Heart left ventricle (tissue), 16 donors: Measurements from ENCODE around the gene DUSP16. TPM values are rescaled to one million over a fixed set of nuclear protein-coding genes. Genes with fewer than 3 reads are reported as not detected.

Source experiments
- ATAC-seq, 4 donors: fragments of 200-7000 bp; cut with Tn5 transposase; one replicate each; pipeline ENCODE4 v1.9.1; 2020 to 2022; ENCODE audit warnings: moderate library complexity in 4 of 4, mild to moderate bottlenecking in 3 of 4, moderate number of reproducible peaks in 1 of 4
- DNase-seq, 5 donors: peaks; one replicate each; pipeline ENCODE4 v3.0.0-alpha.2; 2020
- H3K27ac ChIP-seq, 12 donors: fragments of 200-600 bp; sonication (generic) in 4 of 12; one replicate each; pipeline versions ENCODE4 v1.5.0 to v1.8.0; 2016 to 2022; ENCODE audit warnings: mild to moderate bottlenecking in 2 of 12
- H3K27me3 ChIP-seq, 9 donors: fragments of 200-600 bp; sonication (generic) in 2 of 9; one replicate each; pipeline versions ENCODE4 v1.5.1 to v1.8.0; 2016 to 2022; ENCODE audit warnings: mild to moderate bottlenecking in 3 of 9
- H3K36me3 ChIP-seq, 9 donors: fragments of 200-600 bp; sonication (generic) in 2 of 9; one replicate each; pipeline versions ENCODE4 v1.5.0 to v1.8.0; 2018 to 2022; ENCODE audit warnings: mild to moderate bottlenecking in 2 of 9
- H3K4me1 ChIP-seq, 12 donors: fragments of 200-600 bp; sonication (generic) in 4 of 12; one replicate each; pipeline versions ENCODE4 v1.5.0 to v1.8.0; 2016 to 2022; ENCODE audit warnings: mild to moderate bottlenecking in 3 of 12
- H3K4me3 ChIP-seq, 12 donors: fragments of 200-600 bp; sonication (generic) in 4 of 12; one replicate each; pipeline versions ENCODE4 v1.5.0 to v1.8.0; 2017 to 2022; ENCODE audit warnings: mild to moderate bottlenecking in 9 of 12, moderate library complexity in 4 of 12
- H3K9me3 ChIP-seq, 12 donors: fragments of 200-600 bp; sonication (generic) in 4 of 12; one replicate each; pipeline versions ENCODE4 v1.5.0 to v1.8.0; 2016 to 2022; ENCODE audit warnings: mild to moderate bottlenecking in 1 of 12
- POLR2A ChIP-seq, 2 donors: fragments of 450-650 bp; IDR thresholded peaks; one replicate each; pipeline ENCODE4 v1.6.1; 2017; ENCODE audit warnings: antibody characterized with exemption in 2 of 2, mild to moderate bottlenecking in 2 of 2, moderate library complexity in 2 of 2
- WGBS, 4 donors: extraction: QIAGEN DNeasy Blood & Tissue Kit in 2 of 4; methylation state at CpG; one replicate each; pipeline versions ENCODE4 v1.1.5 to v1.1.7; 2013 to 2018; 5-methylcytosine and 5-hydroxymethylcytosine counted together
- intact Hi-C, 10 donors: fragments of 100-400 bp; cut with DNase I; formaldehyde crosslinking; loops; one replicate each; pipeline versions ENCODE4 v1.11.1 to v1.14.2; 2022
- polyA plus RNA-seq, 2 donors: library from polyadenylated mRNA; stranded (reverse); fragments of 200-250 nt; gene quantifications; one replicate each; pipeline ENCODE4 v1.2.3, GENCODE V29; 2013
- total RNA-seq, 9 donors: library from RNA; depleted of rRNA in 2 of 9; stranded (reverse); fragments of >200 nt in 2 of 9; fragmentation: NEBNext Ultra II Directional in 3 of 9; extraction: Animal tissue kit (Norgen Biotek cat#: 25700) in 3 of 9; gene quantifications; one replicate each; pipeline versions ENCODE4 v1.1.0 to v1.2.4, GENCODE V29; 2016 to 2023
- TF ChIP-seq, protein P1 (sequence below), 12 donors: fragments of 200-600 bp; sonication (generic) in 4 of 12; IDR thresholded peaks; one replicate each; pipeline versions ENCODE4 v1.5.0 to v1.8.0; 2018 to 2022; ENCODE audit warnings: antibody characterized with exemption in 12 of 12, mild to moderate bottlenecking in 5 of 12
- donor health status: ischemic (EF 13 %, LVEDD 7.1; RV severe dilation, severe dysfunction).
- donor health status: healthy with polysubstance abuse.
- donor health status: DM: no; HTN: yes; CAD: no.
- donor health status: DM: no; HTN: no; CAD: no.
- donor health status: ischemic (EF 25% LVEDD 6.9; RV normal size, moderate dysfunction).
- donor health status: ischemic (EF 25% LVEDD 5.7; RV mildly dilated, moderate dysfunction).
- donor health status: healthy.
- donor health status: DM: yes; HTN: yes; CAD: no.
- donor health status: ischemic (EF 35%, LVEDD 5.7; RV mildly dilated, moderate dysfunction).
- donor health status: nonischemic (EF 11% LVEDD 7.7; RV severe dilation, severe dysfunction).
- donor health status: DM: yes; HTN: yes; CAD: no.
- donor health status: PGD.
- donor health status: ischemic (EF 29% LVEDD 5.4; RV normal size, mild dysfunction).
- donor health status: nonischemic (EF 23%, LVEDD 6.1; RV moderate dilation, normal function).

DUSP16 gene
- total and polyA plus RNA-seq, 11 donors, result 2.5 to 24.7 (median 15.1) TPM

DNA sequence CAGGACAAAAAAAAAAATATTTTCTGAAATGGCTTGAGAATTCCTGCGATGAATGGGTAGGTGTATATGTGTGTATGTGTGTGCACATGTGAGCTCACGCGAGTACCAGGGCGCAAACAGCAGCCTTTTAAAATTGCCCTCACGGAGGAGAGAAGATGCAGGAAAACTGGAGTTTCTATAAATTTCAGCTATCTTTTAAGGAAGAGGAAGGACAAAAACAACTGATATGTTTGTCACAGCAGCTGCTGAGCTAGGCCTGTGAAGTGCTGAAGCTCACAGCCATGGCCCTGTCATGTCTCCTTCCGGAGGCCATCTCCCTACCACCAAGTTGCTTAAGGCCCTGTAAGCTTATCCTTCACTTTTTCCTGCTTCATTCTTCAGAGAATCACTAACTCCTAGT lies 40.8 kb downstream of the DUSP16 start:
- WGBS, 4 donors, result 81 to 86% (median 83%) methylated on average over 6 of the region's 6 CpGs
- Histone ChIP-seq H3K27ac (no peak overlapping the region), H3K4me1 (peaks cover 0 to 35% (median 14%) of the 10 kb centered on the region in 12 donors)

DNA sequence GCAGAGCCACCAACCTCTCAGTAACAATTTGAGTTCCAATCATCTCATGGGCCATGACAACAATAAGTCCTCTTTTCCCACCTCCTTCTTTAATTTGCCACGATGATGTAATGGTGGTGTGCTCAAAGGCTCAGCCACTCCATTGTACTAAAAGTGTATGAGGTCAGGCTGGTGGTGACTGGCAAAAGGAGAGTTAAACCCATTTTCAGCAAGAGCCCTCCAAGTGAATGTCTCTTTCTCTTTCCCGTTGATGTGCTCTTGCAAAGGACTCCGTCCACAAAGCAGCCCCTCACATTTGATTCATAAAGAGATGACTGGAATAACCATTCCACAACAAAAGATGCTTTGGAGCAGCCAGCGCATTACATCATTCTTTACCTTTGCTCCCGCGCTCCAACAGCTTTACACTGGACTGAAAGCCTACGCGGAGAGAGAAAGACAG lies 41.6 kb downstream of the DUSP16 start:
- intact Hi-C loops, result no loop called here
- DNase-seq, result no peak
- Histone ChIP-seq H3K36me3 (peaks cover 0 to 47% (median 32%) of the 10 kb centered on the region in 9 donors), H3K27ac (no peak overlapping the region), H3K27me3 (no peaks in the 10 kb centered on the region), H3K9me3 (no peaks in the 10 kb centered on the region), H3K4me3 (no peak overlapping the region), H3K4me1 (peaks cover 0 to 32% (median 14%) of the 10 kb centered on the region in 12 donors)
- 83 to 87% (median 86%) methylated on average over 8 of the region's 8 CpGs for WGBS, 4 donors
- ATAC-seq, result no peak
- TF ChIP-seq POLR2A (IDR thresholded peaks at IDR 0.05), result no peak
- TF ChIP-seq, protein P1, sequence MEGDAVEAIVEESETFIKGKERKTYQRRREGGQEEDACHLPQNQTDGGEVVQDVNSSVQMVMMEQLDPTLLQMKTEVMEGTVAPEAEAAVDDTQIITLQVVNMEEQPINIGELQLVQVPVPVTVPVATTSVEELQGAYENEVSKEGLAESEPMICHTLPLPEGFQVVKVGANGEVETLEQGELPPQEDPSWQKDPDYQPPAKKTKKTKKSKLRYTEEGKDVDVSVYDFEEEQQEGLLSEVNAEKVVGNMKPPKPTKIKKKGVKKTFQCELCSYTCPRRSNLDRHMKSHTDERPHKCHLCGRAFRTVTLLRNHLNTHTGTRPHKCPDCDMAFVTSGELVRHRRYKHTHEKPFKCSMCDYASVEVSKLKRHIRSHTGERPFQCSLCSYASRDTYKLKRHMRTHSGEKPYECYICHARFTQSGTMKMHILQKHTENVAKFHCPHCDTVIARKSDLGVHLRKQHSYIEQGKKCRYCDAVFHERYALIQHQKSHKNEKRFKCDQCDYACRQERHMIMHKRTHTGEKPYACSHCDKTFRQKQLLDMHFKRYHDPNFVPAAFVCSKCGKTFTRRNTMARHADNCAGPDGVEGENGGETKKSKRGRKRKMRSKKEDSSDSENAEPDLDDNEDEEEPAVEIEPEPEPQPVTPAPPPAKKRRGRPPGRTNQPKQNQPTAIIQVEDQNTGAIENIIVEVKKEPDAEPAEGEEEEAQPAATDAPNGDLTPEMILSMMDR (IDR thresholded peaks at IDR 0.05), result no peak

More for the DNA sequence above, 40.8 kb downstream of the DUSP16 start:
- H3K36me3 ChIP-seq, result peaks cover 0 to 41% (median 32%) of the 10 kb centered on the region in 9 donors
- intact Hi-C loops, result no loop called here
- H3K9me3 ChIP-seq, result no peaks in the 10 kb centered on the region
- DNase-seq, result no peak
- no peak for ATAC-seq
- TF ChIP-seq, protein P1 (IDR thresholded peaks at IDR 0.05), result no peak
- TF ChIP-seq POLR2A (IDR thresholded peaks at IDR 0.05), result no peak
- no peak overlapping the region for H3K4me3 ChIP-seq
- H3K27me3 ChIP-seq, result no peaks in the 10 kb centered on the region

DNA sequence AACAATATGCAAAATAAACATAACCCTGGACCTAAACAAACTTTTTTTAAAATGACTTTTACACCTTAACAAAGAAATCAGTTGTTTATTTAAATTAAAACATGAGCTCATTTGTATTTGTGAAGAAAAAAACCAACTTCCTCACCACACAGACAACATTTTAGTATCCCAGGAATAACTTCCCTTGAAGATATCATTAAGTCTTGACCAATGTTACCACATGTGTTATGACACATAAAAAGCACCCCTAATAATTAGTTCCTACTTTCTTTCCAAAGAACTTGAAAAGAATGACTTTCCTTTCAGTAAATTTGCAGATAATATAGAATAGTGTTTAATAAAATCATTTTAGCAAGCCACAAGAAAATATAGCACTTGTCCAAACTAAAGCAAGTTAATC lies 42.4 kb downstream of the DUSP16 start:
- Histone ChIP-seq H3K27ac (peak overlapping the region in 1 of 12 donors; percentile 5), H3K9me3 (no peaks in the 10 kb centered on the region), H3K36me3 (peaks cover 0 to 51% (median 32%) of the 10 kb centered on the region in 9 donors), H3K4me3 (no peak overlapping the region), H3K4me1 (peaks cover 0 to 32% (median 14%) of the 10 kb centered on the region in 12 donors), H3K27me3 (no peaks in the 10 kb centered on the region)
- intact Hi-C loops, result no loop called here
- DNase-seq (no peak), ATAC-seq (no peak)
- no peak for TF ChIP-seq POLR2A (IDR thresholded peaks at IDR 0.05)
- TF ChIP-seq, protein P1 (IDR thresholded peaks at IDR 0.05), result no peak

DNA sequence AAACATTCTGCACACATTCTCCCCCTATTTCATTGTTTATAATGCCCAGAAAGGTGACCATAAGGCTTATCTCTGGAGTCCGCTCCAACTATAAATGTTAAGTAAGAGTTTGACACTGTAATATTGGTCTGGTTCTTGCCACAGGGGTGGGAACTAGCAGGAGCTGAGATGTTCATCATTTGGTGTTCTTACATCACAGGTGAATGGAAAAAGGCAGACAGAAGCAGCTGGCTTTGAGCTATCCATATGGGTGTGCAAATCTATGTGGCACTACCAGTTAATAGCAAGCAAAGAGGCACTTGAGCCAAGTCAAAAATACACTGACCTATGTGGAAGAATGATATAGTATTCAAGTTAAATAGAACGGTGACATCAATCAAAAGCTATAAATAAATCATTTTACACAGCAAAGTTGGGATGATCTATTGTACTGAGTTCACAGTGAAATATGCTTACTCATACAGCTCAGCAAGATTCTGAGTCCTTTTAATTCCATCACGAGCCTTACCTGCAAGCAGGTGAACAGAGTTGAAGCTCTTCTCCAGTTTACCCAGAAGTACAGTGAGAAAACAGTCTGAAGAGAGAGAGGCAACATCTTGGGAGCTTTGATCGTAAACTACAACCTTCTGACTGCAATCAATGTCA lies 43.2 kb downstream of the DUSP16 start:
- Histone ChIP-seq H3K27ac (no peak overlapping the region), H3K9me3 (no peaks in the 10 kb centered on the region), H3K36me3 (peaks cover 0 to 55% (median 32%) of the 10 kb centered on the region in 9 donors), H3K27me3 (no peaks in the 10 kb centered on the region), H3K4me3 (no peak overlapping the region), H3K4me1 (peaks cover 0 to 32% (median 14%) of the 10 kb centered on the region in 12 donors)
- DNase-seq (no peak), ATAC-seq (peak in 2 of 4 donors; percentile 21 to 24)
- intact Hi-C loops, result no loop called here
- TF ChIP-seq, protein P1 (IDR thresholded peaks at IDR 0.05), result no peak
- no peak for TF ChIP-seq POLR2A (IDR thresholded peaks at IDR 0.05)
- 62 to 72% (median 65%) methylated on average over 4 of the region's 4 CpGs for WGBS, 4 donors
